SU-DHL-6 (cell line): ENCODE measurements around the gene NRSN2.

Source experiments
- EZH2phosphoT487 ChIP-seq: fragments of 200-600 bp; sonication (generic), shearing (Covaris generic); conservative IDR thresholded peaks from 2 replicates; pipeline ENCODE4 v1.6.1; 2018; ENCODE audit warnings: mild to moderate bottlenecking, antibody characterized with exemption, low read length, moderate library complexity, mixed read lengths
- TF ChIP-seq, protein P1 (sequence below): fragments of 200-600 bp; sonication (generic); IDR thresholded peaks from one replicate; pipeline ENCODE4 v1.5.1; 2017; ENCODE audit warnings: antibody characterized with exemption, mild to moderate bottlenecking, low read length, moderate library complexity; ENCODE audit not compliant: insufficient read depth, poor library complexity, severe bottlenecking

DNA sequence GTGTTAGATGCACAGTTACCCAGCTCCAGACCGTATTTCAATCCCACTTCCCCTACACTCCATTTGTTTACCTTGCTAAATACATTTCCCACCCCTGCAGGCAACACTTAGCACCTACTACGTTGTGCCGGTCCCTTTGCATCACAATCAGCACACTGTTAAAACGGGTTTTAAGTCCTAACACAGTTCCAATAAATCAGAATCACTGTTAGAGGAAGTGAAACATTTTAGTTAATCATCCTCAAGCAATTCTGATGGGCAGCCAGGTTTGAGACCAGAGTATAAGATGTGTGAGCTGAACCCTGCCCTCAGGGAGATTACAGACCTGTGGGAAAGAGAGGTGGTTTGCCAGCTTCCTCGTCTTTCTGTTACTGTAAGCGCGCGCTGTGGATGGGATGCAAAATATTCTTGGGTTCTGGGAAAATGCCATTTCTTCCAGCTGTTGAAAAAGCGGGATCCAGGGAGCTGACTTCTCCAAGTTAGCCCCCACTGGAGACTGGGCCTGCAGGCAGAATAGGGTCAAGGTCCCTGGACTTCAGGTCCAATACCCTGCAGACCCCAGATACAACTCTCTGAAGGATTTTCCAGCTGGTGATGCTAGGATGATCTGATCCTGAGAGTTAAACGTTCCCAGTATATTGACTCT lies 46.4 kb upstream of the NRSN2 start:
- TF ChIP-seq, protein P1, sequence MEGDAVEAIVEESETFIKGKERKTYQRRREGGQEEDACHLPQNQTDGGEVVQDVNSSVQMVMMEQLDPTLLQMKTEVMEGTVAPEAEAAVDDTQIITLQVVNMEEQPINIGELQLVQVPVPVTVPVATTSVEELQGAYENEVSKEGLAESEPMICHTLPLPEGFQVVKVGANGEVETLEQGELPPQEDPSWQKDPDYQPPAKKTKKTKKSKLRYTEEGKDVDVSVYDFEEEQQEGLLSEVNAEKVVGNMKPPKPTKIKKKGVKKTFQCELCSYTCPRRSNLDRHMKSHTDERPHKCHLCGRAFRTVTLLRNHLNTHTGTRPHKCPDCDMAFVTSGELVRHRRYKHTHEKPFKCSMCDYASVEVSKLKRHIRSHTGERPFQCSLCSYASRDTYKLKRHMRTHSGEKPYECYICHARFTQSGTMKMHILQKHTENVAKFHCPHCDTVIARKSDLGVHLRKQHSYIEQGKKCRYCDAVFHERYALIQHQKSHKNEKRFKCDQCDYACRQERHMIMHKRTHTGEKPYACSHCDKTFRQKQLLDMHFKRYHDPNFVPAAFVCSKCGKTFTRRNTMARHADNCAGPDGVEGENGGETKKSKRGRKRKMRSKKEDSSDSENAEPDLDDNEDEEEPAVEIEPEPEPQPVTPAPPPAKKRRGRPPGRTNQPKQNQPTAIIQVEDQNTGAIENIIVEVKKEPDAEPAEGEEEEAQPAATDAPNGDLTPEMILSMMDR: no peak
- TF ChIP-seq EZH2phosphoT487: no peak
